IMR-90 (cell line): ENCODE data around the gene TRPM3. TPM values are rescaled to one million over a fixed set of nuclear protein-coding genes. Genes with fewer than 3 reads are reported as not detected.

Experiments
- ATAC-seq: fragments of 200-7000 bp; cut with Tn5 transposase; 2 replicates; pipeline ENCODE4 v1.9.1; 2020; ENCODE audit warnings: low read depth, mild to moderate bottlenecking, moderate library complexity
- BruUV-seq: library from RNA; stranded (reverse); fragments of 400-500 nt; replicated peaks from 2 replicates; lab custom pipeline; 2021; lab: Mats Ljungman, UMichigan
- CTCF ChIA-PET: fragments of 300-600 bp; formaldehyde crosslinking; extraction: SDS; loops from one replicate; lab custom pipeline; 2021; ENCODE audit warnings: antibody characterized with exemption; lab: Yijun Ruan, JAX
- POLR2A ChIA-PET: fragments of 300-600 bp; sonication (Branson Sonifier 250); formaldehyde crosslinking; loops from one replicate; lab custom pipeline; 2022; ENCODE audit warnings: antibody characterized with exemption; ENCODE audit not compliant: unreplicated experiment; lab: Charles Lee
- DNase-seq: peaks from one replicate; pipeline ENCODE4 v3.0.0; 2013
- H2AFZ ChIP-seq: replicated peaks from 2 replicates; pipeline ENCODE3; 2013; ENCODE audit warnings: low read length, mild to moderate bottlenecking; ENCODE audit not compliant: poor library complexity
- H2AK5ac ChIP-seq: 2 replicates; pipeline ENCODE4 v1.6.1; 2013; ENCODE audit warnings: low read depth, low read length, inconsistent platforms
- H2AK9ac ChIP-seq: replicated peaks from 2 replicates; pipeline ENCODE3; 2013; ENCODE audit warnings: mild to moderate bottlenecking, low read depth, low read length, moderate library complexity; ENCODE audit not compliant: poor library complexity
- H2BK120ac ChIP-seq: 2 replicates; pipeline ENCODE4 v1.6.1; 2013; ENCODE audit warnings: low read depth, low read length, inconsistent platforms
- H2BK15ac ChIP-seq: 3 replicates; pipeline ENCODE4 v1.6.1; 2013; ENCODE audit warnings: low read depth, low read length, inconsistent platforms
- H2BK20ac ChIP-seq: 2 replicates; pipeline ENCODE4 v1.6.1; 2013; ENCODE audit warnings: low read depth, mild to moderate bottlenecking, inconsistent platforms, low read length, moderate library complexity
- H2BK5ac ChIP-seq: 2 replicates; pipeline ENCODE4 v1.6.1; 2013; ENCODE audit warnings: mild to moderate bottlenecking, low read depth, low read length, inconsistent platforms; ENCODE audit not compliant: poor library complexity, severe bottlenecking
- H3K14ac ChIP-seq: replicated peaks from 2 replicates; pipeline ENCODE4 v1.6.1; 2013; ENCODE audit warnings: low read depth, low read length, inconsistent platforms
- H3K18ac ChIP-seq: 2 replicates; pipeline ENCODE4 v1.6.1; 2013; ENCODE audit warnings: low read depth, low read length, control low read depth
- H3K23ac ChIP-seq: 2 replicates; pipeline ENCODE4 v1.6.1; 2013; ENCODE audit warnings: low read depth, low read length, inconsistent platforms
- H3K27ac ChIP-seq: 2 replicates; pipeline ENCODE4 v1.5.1; 2013; ENCODE audit warnings: mild to moderate bottlenecking, control low read depth, low read length; ENCODE audit not compliant: insufficient read depth
- H3K27me3 ChIP-seq: 2 replicates; pipeline ENCODE4 v1.6.1; 2013; ENCODE audit warnings: low read length; ENCODE audit not compliant: control insufficient read depth, insufficient read depth
- H3K36me3 ChIP-seq: 2 replicates; pipeline ENCODE4 v1.6.1; 2013; ENCODE audit warnings: low read length, mixed read lengths; ENCODE audit not compliant: control insufficient read depth, insufficient read depth
- H3K4ac ChIP-seq: 2 replicates; pipeline ENCODE4 v1.6.1; 2013; ENCODE audit warnings: low read depth, low read length, inconsistent platforms
- H3K4me1 ChIP-seq: 2 replicates; pipeline ENCODE4 v1.6.1; 2013; ENCODE audit warnings: low read length, mixed read lengths; ENCODE audit not compliant: control insufficient read depth, insufficient read depth
- H3K4me2 ChIP-seq: 2 replicates; pipeline ENCODE4 v1.6.1; 2013; ENCODE audit warnings: low read depth, mild to moderate bottlenecking, control low read depth, low read length, moderate library complexity
- H3K4me3 ChIP-seq: 2 replicates; pipeline ENCODE4 v1.5.1; 2013; ENCODE audit warnings: low read depth, mild to moderate bottlenecking, control low read depth, low read length, moderate library complexity; ENCODE audit not compliant: insufficient read depth
- H3K56ac ChIP-seq: 2 replicates; pipeline ENCODE4 v1.6.1; 2013; ENCODE audit warnings: low read length, inconsistent platforms; ENCODE audit not compliant: insufficient read depth; ENCODE audit errors: extremely low read depth
- H3K79me1 ChIP-seq, 2 experiments: 2 replicates each; pipeline ENCODE4 v1.6.1; 2013; ENCODE audit warnings: low read length in 2 of 2, inconsistent platforms in 1 of 2, low read depth in 1 of 2
- H3K9ac ChIP-seq: 2 replicates; pipeline ENCODE4 v1.6.1; 2013; ENCODE audit warnings: low read depth, low read length, control low read depth
- H3K9me1 ChIP-seq: 2 replicates; pipeline ENCODE4 v1.6.1; 2013; ENCODE audit warnings: low read length, inconsistent platforms; ENCODE audit not compliant: insufficient read depth
- H3K9me3 ChIP-seq: 2 replicates; pipeline ENCODE4 v1.6.1; 2013; ENCODE audit warnings: low read length; ENCODE audit not compliant: control insufficient read depth, insufficient read depth
- H4K20me1 ChIP-seq: 2 replicates; pipeline ENCODE4 v1.6.1; 2013; ENCODE audit warnings: low read length, inconsistent platforms; ENCODE audit not compliant: insufficient read depth
- H4K5ac ChIP-seq: 2 replicates; pipeline ENCODE4 v1.6.1; 2013; ENCODE audit warnings: mild to moderate bottlenecking, low read depth, low read length, control low read depth
- H4K8ac ChIP-seq, 2 experiments: 2 replicates each; pipeline ENCODE4 v1.6.1; 2013; ENCODE audit warnings: low read depth in 2 of 2, low read length in 2 of 2, control low read depth in 1 of 2, inconsistent platforms in 1 of 2
- H4K91ac ChIP-seq: 2 replicates; pipeline ENCODE4 v1.6.1; 2013; ENCODE audit warnings: low read depth, low read length, inconsistent platforms; ENCODE audit not compliant: insufficient read depth
- MXI1 ChIP-seq: IDR thresholded peaks from 2 replicates; pipeline ENCODE4 v1.6.1; 2012; ENCODE audit warnings: low read depth, mild to moderate bottlenecking, low read length, moderate library complexity, borderline replicate concordance
- RAD21 ChIP-seq: IDR thresholded peaks from 2 replicates; pipeline ENCODE4 v1.6.1; 2012; ENCODE audit warnings: low read length, improper control_type of control experiment
- RFX5 ChIP-seq: IDR thresholded peaks from 2 replicates; pipeline ENCODE4 v1.8.0; 2012; ENCODE audit warnings: low read depth, mild to moderate bottlenecking, low read length, moderate library complexity
- SMC3 ChIP-seq: fragments of 150-350 bp; IDR thresholded peaks from 2 replicates; pipeline ENCODE4 v1.6.1; 2016; ENCODE audit warnings: low read depth, mild to moderate bottlenecking, antibody characterized with exemption, low read length, moderate library complexity
- WGBS, 2 experiments: methylation state at CpG; one replicate each; pipeline versions ENCODE4 v1.1.5 to v1.1.7; 2013; ENCODE audit warnings: missing lambda C conversion rate in 2 of 2; ENCODE audit not compliant: insufficient read length in 1 of 2; ENCODE audit errors: extremely low coverage in 2 of 2; 5-methylcytosine and 5-hydroxymethylcytosine counted together
- dilution Hi-C: fragments of 300-500 bp; cut with HindIII; formaldehyde crosslinking; loops from one replicate; pipeline ENCODE4 v1.14.3; 2018; ENCODE audit warnings: low sequenced_read_pairs; ENCODE audit not compliant: unreplicated experiment
- in situ Hi-C: fragments of 300-500 bp; cut with MboI; formaldehyde crosslinking; loops from 3 replicates; pipeline ENCODE4 v1.14.3; 2019; ENCODE audit warnings: low sequenced_read_pairs, inconsistent platforms, mixed read lengths
- intact Hi-C: fragments of 100-400 bp; cut with micrococcal nuclease; formaldehyde crosslinking; loops from 2 replicates; pipeline ENCODE4 v1.10.0; 2022
- polyA plus RNA-seq, 3 experiments: library from polyadenylated mRNA; depleted of rRNA; stranded (reverse); fragments of >200 nt; gene quantifications; 2 replicates each; pipeline ENCODE4 v1.2.3, GENCODE V29; 2012; ENCODE audit warnings: low replicate concordance in 1 of 3
- total RNA-seq: library from RNA; depleted of rRNA; stranded (reverse); fragments of >200 nt; gene quantifications from 2 replicates; pipeline ENCODE4 v1.2.3, GENCODE V29; 2012
- TF ChIP-seq, protein P1 (sequence below): fragments of 150-350 bp; IDR thresholded peaks from 2 replicates; pipeline ENCODE4 v1.6.1; 2017; ENCODE audit warnings: mild to moderate bottlenecking, antibody characterized with exemption, low read length, low read depth

TRPM3 gene
- total and polyA plus RNA-seq, 2 of the 4 experiments (the other 2 are of a cell fraction) = not detected

DNA sequence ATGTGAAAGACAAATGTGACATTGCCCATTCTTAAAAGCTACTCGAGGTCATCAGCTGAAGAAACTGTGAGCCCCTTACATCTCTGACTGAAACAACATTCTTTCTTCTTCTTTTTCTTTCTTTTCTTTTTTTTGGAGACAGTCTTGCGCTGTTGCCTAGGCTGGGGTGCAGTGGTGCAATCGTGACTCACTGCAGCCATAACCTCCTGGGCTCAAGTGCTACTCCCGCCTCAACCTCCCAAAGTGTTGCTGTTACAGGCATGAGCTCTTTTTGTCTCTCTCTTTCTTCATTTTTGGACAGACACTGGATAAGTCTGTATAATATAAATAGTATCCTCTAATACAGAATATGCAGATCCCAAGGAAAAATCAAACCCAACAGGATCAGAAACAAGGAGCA, 443.3 kb downstream of the TRPM3 start:
- POLR2A ChIA-PET = no interaction called here

More for the DNA sequence above, 443.3 kb downstream of the TRPM3 start:
- Histone ChIP-seq H2BK15ac (no peak overlapping the region), H3K27me3 (no peaks in the 10 kb centered on the region), H3K4me3 (no peak overlapping the region), H3K23ac (no peak overlapping the region), H3K9me3 (no peaks in the 10 kb centered on the region), H3K9ac (no peak overlapping the region), H3K18ac (no peak overlapping the region), H3K79me1 (no peaks in the 10 kb centered on the region), H3K14ac (no peak overlapping the region), H4K8ac (no peak overlapping the region), H3K9me1 (no peaks in the 10 kb centered on the region), H3K4me2 (no peak overlapping the region), H3K36me3 (no peaks in the 10 kb centered on the region), H3K27ac (no peak overlapping the region), H2AK9ac (no peak overlapping the region), H2AK5ac (no peak overlapping the region), H2BK120ac (no peak overlapping the region), H4K91ac (no peak overlapping the region), H3K56ac (no peak overlapping the region), H2AFZ (no peak overlapping the region), H4K20me1 (no peaks in the 10 kb centered on the region), H3K4ac (no peak overlapping the region), H2BK20ac (no peak overlapping the region), H3K4me1 (no peaks in the 10 kb centered on the region), H2BK5ac (no peak overlapping the region), H4K5ac (no peak overlapping the region)
- DNase-seq = no peak
- WGBS, 2 experiments = 33% methylated on average over 1 of the region's 4 CpGs; no CpG with 5 or more reads in 1 of the 2 experiments
- dilution Hi-C loops (no loop called here), intact Hi-C loops (no loop called here), in situ Hi-C loops (no loop called here)
- CTCF ChIA-PET = no interaction called here
- BruUV-seq = no TSS peak
- TF ChIP-seq SMC3 = no peak
- TF ChIP-seq RFX5 = no peak
- TF ChIP-seq MXI1 = no peak
- TF ChIP-seq RAD21 = no peak
- TF ChIP-seq, protein P1, sequence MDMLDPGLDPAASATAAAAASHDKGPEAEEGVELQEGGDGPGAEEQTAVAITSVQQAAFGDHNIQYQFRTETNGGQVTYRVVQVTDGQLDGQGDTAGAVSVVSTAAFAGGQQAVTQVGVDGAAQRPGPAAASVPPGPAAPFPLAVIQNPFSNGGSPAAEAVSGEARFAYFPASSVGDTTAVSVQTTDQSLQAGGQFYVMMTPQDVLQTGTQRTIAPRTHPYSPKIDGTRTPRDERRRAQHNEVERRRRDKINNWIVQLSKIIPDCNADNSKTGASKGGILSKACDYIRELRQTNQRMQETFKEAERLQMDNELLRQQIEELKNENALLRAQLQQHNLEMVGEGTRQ = no peak
- ATAC-seq = no peak
